ENCODE results near the gene CDH2.

The CDH2 gene

DNA sequence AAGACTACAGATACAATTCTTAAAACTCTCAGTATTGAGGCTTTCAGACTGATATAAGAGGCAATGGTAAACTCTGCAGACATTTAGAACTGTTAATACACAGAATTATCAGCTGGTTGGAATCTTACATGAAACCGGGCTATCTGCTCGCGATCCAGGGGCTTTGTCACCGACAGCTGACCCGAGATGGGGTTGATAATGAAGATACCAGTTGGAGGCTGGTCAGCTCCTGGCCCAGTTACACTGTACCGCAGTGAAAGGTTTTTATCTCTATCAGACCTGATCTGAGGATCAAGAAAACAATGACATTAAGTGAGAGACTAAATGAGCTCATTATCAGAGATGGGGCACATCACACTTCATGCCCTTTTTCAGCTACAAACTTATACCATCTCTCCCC is 167.3 kb downstream of the CDH2 start (continued):
- TF ChIP-seq GLIS3 (CRISPR knock-in tag; IDR thresholded peaks at IDR 0.05) (no peak), ZC3H10 (CRISPR knock-in tag; IDR thresholded peaks at IDR 0.05) (no peak), TOX (CRISPR knock-in tag; IDR thresholded peaks at IDR 0.05; ENCODE audit: borderline replicate concordance) (no peak), SNAI2 (CRISPR knock-in tag; IDR thresholded peaks at IDR 0.05) (no peak), ZNF565 (CRISPR knock-in tag; conservative IDR thresholded peaks at IDR 0.05; ENCODE audit: low read depth) (no peak)
- TF ChIP-seq, protein P1, sequence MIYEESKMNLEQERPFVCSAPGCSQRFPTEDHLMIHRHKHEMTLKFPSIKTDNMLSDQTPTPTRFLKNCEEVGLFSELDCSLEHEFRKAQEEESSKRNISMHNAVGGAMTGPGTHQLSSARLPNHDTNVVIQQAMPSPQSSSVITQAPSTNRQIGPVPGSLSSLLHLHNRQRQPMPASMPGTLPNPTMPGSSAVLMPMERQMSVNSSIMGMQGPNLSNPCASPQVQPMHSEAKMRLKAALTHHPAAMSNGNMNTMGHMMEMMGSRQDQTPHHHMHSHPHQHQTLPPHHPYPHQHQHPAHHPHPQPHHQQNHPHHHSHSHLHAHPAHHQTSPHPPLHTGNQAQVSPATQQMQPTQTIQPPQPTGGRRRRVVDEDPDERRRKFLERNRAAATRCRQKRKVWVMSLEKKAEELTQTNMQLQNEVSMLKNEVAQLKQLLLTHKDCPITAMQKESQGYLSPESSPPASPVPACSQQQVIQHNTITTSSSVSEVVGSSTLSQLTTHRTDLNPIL (CRISPR knock-in tag; IDR thresholded peaks at IDR 0.05; ENCODE audit: low read depth): no peak

DNA sequence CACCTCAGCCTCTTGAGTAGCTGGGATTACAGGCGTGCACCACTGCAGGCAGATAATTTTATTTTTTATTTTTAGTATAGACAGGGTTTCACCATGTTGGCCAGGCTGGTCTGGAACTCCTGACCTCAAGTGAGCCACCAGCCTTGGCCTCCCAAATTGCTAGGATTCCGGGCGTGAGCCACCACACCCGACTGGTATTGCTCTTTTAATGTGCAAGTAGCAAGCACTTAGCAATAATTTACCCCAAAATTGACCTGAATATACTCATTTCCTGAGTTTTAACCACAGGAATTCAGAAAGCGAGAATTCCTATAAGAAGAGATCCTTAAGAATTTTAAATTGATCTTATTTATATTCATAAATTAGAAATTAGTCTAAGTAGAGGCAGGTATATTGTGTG is 169.1 kb downstream of the CDH2 start:
- no peak for TF ChIP-seq BACH2 (CRISPR knock-in tag; IDR thresholded peaks at IDR 0.05; ENCODE audit: borderline replicate concordance)
- TF ChIP-seq, protein P1 (CRISPR knock-in tag; IDR thresholded peaks at IDR 0.05; ENCODE audit: low read depth): no peak
- TF ChIP-seq, protein P2, sequence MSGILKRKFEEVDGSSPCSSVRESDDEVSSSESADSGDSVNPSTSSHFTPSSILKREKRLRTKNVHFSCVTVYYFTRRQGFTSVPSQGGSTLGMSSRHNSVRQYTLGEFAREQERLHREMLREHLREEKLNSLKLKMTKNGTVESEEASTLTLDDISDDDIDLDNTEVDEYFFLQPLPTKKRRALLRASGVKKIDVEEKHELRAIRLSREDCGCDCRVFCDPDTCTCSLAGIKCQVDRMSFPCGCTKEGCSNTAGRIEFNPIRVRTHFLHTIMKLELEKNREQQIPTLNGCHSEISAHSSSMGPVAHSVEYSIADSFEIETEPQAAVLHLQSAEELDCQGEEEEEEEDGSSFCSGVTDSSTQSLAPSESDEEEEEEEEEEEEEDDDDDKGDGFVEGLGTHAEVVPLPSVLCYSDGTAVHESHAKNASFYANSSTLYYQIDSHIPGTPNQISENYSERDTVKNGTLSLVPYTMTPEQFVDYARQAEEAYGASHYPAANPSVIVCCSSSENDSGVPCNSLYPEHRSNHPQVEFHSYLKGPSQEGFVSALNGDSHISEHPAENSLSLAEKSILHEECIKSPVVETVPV (CRISPR knock-in tag; IDR thresholded peaks at IDR 0.05): no peak
- TF ChIP-seq ESRRG (CRISPR knock-in tag; IDR thresholded peaks at IDR 0.05): no peak
- no peak for TF ChIP-seq ZFP3 (CRISPR knock-in tag; IDR thresholded peaks at IDR 0.05)
- TF ChIP-seq SNAI2 (CRISPR knock-in tag; IDR thresholded peaks at IDR 0.05): no peak
- no peak for TF ChIP-seq PPARA (CRISPR knock-in tag; IDR thresholded peaks at IDR 0.05; ENCODE audit: borderline replicate concordance)
- no peak for TF ChIP-seq ZNF70 (CRISPR knock-in tag; IDR thresholded peaks at IDR 0.05)
- TF ChIP-seq, protein P3, sequence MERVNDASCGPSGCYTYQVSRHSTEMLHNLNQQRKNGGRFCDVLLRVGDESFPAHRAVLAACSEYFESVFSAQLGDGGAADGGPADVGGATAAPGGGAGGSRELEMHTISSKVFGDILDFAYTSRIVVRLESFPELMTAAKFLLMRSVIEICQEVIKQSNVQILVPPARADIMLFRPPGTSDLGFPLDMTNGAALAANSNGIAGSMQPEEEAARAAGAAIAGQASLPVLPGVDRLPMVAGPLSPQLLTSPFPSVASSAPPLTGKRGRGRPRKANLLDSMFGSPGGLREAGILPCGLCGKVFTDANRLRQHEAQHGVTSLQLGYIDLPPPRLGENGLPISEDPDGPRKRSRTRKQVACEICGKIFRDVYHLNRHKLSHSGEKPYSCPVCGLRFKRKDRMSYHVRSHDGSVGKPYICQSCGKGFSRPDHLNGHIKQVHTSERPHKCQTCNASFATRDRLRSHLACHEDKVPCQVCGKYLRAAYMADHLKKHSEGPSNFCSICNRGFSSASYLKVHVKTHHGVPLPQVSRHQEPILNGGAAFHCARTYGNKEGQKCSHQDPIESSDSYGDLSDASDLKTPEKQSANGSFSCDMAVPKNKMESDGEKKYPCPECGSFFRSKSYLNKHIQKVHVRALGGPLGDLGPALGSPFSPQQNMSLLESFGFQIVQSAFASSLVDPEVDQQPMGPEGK (CRISPR knock-in tag; IDR thresholded peaks at IDR 0.05; ENCODE audit: borderline replicate concordance): no peak
- no peak for TF ChIP-seq ZNF8 (CRISPR knock-in tag; IDR thresholded peaks at IDR 0.05)
- no peak for TF ChIP-seq ISL1 (CRISPR knock-in tag; IDR thresholded peaks at IDR 0.05)
- TF ChIP-seq, protein P4, sequence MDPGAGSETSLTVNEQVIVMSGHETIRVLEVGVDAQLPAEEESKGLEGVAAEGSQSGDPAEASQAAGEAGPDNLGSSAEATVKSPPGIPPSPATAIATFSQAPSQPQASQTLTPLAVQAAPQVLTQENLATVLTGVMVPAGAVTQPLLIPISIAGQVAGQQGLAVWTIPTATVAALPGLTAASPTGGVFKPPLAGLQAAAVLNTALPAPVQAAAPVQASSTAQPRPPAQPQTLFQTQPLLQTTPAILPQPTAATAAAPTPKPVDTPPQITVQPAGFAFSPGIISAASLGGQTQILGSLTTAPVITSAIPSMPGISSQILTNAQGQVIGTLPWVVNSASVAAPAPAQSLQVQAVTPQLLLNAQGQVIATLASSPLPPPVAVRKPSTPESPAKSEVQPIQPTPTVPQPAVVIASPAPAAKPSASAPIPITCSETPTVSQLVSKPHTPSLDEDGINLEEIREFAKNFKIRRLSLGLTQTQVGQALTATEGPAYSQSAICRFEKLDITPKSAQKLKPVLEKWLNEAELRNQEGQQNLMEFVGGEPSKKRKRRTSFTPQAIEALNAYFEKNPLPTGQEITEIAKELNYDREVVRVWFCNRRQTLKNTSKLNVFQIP (CRISPR knock-in tag; IDR thresholded peaks at IDR 0.05; ENCODE audit: borderline replicate concordance, low read depth): no peak
- TF ChIP-seq ZFP30 (CRISPR knock-in tag; IDR thresholded peaks at IDR 0.05): no peak
- TF ChIP-seq GLIS3 (CRISPR knock-in tag; IDR thresholded peaks at IDR 0.05): no peak
- TF ChIP-seq RARB (CRISPR knock-in tag; IDR thresholded peaks at IDR 0.05): no peak
- TF ChIP-seq ZNF565 (CRISPR knock-in tag; conservative IDR thresholded peaks at IDR 0.05; ENCODE audit: low read depth): no peak
- TF ChIP-seq ARNTL (CRISPR knock-in tag; IDR thresholded peaks at IDR 0.05; ENCODE audit: borderline replicate concordance, low read depth): no peak
- TF ChIP-seq TOX (CRISPR knock-in tag; IDR thresholded peaks at IDR 0.05; ENCODE audit: borderline replicate concordance): no peak
- ATAC-seq: no peak

DNA sequence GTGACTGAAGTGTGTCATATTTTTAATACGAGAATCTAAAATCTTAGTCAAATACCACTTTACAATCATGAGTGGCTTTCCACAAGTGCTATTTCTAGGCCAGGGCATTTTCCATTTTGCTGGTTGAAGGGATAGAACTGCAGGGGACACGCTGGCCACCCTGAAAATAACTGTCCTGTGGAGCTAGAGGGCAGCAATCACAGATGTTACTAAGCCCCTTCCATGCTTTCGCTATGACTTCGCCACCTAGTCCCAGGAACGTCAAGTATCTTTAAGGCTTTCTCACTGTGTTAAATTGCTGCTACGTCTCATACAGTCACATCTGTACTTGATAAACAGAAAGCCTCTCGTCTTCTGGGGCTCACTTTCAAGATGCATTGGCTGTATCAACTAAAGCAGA is 171.8 kb downstream of the CDH2 start:
- TF ChIP-seq ZFP3 (CRISPR knock-in tag; IDR thresholded peaks at IDR 0.05) (no peak), ARNTL (CRISPR knock-in tag; IDR thresholded peaks at IDR 0.05; ENCODE audit: borderline replicate concordance, low read depth) (no peak), CSDC2 (CRISPR knock-in tag; IDR thresholded peaks at IDR 0.05) (no peak)
- no peak for ATAC-seq

DNA sequence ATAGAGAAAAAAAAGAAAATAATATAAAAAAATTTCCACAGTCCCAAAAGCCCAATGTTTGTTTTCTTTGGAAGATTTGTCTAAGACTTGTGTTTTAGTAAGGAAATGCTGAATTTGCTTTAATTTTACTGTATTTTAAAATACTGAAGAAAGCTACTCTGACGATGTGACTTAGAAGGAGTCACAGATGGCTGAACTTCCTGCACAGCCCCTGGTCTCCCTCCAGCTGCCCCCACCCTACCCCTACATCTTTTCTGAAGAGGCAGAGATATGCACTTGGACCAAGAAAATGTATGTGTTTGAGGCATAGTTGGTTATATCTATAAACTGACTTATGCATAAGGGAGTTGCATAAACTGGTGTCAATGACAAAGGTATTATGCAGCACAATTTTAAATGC is 172.3 kb downstream of the CDH2 start:
- ATAC-seq: no peak
- TF ChIP-seq ISL1 (CRISPR knock-in tag; IDR thresholded peaks at IDR 0.05): no peak
- TF ChIP-seq RARB (CRISPR knock-in tag; IDR thresholded peaks at IDR 0.05): no peak
- no peak for TF ChIP-seq PPARA (CRISPR knock-in tag; IDR thresholded peaks at IDR 0.05; ENCODE audit: borderline replicate concordance)
- TF ChIP-seq TCF4 (CRISPR knock-in tag; IDR thresholded peaks at IDR 0.05; ENCODE audit: borderline replicate concordance): no peak
- no peak for TF ChIP-seq CSDC2 (CRISPR knock-in tag; IDR thresholded peaks at IDR 0.05)
- no peak for TF ChIP-seq ARNTL (CRISPR knock-in tag; IDR thresholded peaks at IDR 0.05; ENCODE audit: borderline replicate concordance, low read depth)
- TF ChIP-seq ZNF8 (CRISPR knock-in tag; IDR thresholded peaks at IDR 0.05): no peak
- no peak for TF ChIP-seq GLIS3 (CRISPR knock-in tag; IDR thresholded peaks at IDR 0.05)
